SK-N-DZ (cell line): ENCODE measurements around the gene P2RY13.

Experiments
- DNase-seq: peaks from one replicate; pipeline ENCODE4 v3.0.0-alpha.2; 2015; ENCODE audit warnings: low spot score

P2RY13 gene

DNA sequence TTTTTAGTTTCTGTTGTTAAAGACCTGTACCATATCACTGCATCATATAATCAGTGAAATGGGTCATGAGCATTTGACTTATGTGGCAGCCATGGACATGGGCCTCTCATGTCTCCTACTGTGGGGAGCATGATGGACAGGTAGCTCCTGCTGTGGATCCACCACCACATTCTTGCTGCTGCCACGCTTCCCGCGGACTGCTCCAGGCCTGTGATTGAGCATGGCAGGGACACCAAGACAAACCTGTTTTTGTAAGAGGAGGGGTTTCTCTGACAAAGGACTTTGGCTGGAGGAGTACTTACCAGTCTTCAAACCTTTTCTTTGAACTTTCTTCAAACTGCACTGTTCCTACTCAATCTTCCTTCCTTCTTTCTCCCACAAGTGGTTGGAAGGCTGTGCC is 33.1 kb downstream of the P2RY13 start:
- no peak for DNase-seq

DNA sequence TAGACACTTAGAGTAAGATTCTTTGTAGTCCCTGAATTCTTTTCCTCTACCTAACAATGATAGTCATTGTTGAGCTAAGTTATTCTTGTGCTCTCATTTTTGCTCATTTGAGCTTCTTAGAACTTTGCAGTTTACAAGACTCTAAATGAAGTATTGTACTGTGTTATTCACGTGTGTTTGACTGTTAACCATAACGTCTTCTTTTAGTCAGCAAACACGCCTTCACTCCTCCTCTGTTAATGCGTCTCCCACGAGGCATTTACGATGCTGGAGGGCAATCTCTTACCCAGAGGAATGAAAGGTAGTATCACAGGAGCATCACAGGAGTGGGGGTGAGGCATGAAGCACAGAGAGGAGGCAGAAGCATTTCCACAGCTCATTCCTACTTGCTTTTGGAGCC is 36.2 kb downstream of the P2RY13 start:
- DNase-seq, result no peak

DNA sequence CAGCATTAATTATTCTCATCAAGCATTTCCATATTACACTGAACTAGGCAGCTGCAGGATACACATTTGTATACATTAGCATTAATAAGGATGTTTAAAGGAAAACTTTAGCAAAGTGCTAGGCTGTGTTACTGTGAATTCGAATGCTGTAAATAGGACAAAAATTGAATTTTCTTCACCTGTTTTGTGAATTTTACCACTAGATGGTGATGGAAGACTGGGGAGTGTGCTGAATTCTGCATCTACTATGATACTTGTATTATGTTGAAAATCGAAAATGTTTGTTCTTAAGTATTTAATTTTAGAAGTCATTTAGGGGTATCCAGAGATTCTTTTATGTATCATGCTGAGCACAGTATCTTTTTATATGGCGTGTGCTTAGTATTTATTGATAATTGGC is 38.7 kb downstream of the P2RY13 start:
- no peak for DNase-seq

DNA sequence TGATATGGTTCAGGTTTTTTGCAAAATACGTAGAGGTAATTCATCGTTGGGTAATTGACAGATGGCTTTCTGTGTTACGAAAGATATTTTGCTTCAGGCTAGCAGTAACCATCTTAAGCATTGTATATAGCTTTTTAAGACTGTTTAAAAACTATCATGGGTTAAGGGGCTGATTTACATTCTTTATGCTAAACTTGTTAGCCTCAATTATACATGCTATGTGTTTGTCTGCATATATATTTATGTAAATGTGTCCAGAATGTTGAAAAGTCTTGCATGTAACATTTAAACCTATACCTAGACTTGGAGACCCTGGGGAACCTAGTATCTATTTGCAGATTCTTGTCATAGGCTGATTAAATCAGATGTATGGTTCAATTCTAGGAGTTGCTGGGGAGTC is 39.9 kb downstream of the P2RY13 start:
- DNase-seq, result no peak

DNA sequence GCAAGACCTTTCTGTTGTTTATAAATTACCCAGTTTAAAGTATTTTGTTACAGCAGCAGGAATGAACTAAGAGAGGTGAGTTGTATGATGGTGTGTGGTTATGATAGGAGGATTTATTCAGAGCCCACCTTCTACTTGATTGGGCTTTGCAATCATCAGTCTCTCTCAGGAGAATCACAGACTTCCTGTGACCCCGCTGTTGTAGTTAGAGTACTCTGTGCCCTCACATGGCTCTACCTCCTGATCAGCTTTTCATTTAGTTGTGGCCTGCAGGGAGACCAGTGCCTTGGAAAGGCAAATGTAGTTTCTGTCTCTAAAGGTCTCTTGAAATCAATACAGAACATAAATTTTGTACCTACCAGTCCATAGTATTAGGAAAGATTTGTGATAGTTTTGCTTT is 43.4 kb downstream of the P2RY13 start:
- DNase-seq, result no peak

DNA sequence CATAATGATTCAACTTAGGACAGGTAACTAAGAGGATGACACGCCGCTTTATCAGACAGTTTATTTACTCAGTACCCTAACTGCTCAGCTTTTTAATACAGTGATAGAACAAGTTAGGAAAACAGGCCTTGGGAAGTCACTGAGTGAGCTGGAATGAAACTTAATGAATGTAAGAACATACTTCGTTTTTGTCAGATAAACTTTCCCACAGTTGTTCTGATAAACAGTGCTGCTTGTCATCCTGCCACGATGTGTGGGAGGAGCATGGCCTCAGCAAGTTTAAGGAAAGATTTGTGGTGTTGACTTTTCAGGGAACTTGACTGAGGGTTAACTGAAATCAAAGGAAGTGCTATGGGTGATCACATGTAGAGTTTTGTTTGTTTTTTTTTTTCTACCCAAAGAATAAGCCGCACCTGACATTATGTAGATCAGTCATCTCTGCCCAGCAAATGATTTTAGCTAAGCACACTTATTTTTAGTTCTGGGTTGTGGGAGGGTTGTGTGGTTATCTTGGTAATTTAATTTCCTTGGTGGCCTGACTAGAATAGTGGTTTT is 45.4 kb downstream of the P2RY13 start:
- DNase-seq, result no peak

DNA sequence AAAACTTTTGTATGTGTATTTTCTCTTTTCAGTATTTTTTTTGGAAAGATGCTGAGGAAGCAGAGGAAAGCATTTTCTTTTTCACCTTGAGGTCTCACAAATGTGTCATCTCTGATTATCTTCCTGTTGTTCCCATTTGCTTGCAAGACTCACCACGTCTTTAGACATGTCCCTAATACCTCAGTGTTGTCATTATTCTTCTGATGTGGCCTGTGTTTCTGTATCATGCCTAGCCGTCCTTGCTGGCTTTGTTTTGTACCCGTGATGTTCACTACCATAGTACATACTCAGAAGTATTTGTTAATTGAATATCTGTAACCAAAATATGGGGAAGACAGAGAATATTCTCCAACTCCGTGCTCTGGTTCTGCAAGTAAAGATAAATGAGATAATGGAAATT is 46.0 kb downstream of the P2RY13 start:
- no peak for DNase-seq

DNA sequence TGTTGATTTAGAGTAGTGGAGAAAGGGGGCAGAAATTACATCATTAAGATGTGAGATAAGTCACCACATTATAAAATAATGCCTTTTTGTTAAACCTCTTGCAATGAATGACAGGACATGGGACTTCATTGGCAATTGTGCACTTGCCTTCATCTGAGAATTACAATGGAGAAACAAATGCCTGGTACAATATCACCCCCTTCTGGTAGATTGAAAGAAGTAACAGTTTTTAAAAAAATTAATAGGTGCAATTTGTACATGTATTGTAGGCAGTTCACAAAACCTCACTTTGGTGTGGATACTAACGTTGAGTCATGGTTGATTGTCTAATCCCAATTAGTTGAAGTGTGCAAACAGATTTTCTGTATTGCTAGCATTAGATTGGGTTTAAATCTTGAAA is 46.4 kb downstream of the P2RY13 start:
- DNase-seq, result peak; percentile 59

DNA sequence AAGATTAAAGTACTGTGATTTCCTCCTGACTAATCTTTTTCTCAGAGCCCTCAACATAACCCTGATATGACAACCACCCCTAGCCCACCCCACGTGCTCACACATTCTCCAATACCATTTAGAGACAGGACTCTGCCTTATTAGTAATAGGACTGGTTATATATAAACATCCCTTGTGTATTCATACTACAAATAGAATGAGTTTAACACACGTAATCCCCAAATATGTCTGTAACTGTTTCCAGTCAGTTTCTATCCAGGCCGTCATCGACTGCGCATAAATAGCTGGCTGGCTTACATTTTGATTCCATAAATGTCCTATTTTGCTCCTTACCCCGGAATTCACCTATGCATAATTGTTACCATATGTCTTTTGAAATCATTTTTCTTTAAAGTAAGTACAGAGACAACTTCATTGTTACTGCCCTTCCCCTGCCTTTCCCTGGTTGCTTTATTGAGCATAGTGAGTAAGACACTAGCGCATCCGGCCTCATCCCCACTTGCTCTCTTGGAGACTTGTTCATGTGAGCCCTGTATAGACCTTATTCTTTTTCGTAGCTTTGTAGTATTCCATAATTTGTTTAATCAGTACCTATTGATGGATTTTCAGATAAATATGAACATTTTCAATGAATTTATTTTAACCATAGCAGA is 47.6 kb downstream of the P2RY13 start:
- DNase-seq, result no peak

DNA sequence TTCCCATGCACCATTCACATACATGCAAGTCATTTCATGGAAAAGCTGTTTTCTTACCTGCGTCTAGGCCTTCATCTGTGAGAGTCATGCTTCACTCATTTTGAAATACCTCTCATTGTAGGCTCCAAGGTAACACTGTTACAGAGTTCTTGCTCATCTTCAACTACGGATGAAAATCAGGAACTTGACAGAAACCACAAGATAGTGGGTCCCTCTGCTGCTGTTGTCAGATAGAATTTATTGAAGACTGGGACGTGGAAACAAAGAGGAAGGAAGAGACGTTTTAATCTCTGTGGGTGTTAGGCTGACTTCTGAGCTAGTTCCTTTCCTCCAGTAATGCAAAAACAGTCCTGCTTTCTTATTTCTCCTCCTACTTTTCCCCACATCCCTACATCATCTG is 51.1 kb downstream of the P2RY13 start, which contains the start of gene P2RY14:
TSS of gene P2RY14 (minus strand) at position 313 of the 400 bp plus-strand sequence. CDS start 64,226 bp downstream, outside the sequence.
- DNase-seq, result no peak

DNA sequence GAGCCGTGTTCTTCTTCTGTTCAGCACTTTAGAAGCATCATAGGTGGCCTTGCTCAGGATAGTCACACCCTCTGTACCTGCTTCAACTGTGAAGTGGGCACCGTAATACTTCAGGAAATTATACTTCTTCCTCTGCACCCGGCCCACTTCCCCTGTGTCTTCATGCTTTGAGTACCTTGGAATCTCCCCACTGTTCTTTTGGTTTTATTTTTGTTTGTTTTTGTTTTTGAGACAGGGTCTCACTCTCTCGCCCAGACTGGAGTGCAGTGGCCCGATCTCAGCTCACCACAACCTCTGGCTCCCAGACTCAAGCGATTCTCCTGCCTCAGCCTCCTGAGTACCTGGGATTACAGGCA is 52.7 kb downstream of the P2RY13 start:
- DNase-seq, result no peak
